ENCODE measurements around the gene IZUMO1.
A peak's percentile ranks its signal among the peaks of the same experiment; 100 is the strongest.

Gene IZUMO1

DNA sequence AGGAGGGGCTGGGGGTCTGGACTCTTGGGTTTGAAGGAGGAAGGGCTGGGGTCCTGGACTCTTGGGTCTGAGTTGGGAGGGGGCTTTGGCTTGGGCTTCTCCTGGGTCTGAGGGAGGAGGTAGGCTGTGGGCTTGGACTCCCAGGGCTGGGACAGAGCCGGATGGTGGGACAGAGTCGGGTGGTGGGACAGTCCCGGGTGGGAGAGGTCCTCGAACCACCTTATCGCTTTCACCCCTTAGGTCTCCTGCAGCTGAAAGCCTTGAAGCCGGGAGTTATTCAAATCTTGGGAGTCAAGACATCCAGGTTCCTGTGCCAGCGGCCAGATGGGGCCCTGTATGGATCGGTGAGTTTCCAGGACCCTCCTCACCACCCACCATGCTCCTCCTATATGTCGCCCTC, 10.0 kb upstream of the IZUMO1 start:
- DNase-seq = no peak

DNA sequence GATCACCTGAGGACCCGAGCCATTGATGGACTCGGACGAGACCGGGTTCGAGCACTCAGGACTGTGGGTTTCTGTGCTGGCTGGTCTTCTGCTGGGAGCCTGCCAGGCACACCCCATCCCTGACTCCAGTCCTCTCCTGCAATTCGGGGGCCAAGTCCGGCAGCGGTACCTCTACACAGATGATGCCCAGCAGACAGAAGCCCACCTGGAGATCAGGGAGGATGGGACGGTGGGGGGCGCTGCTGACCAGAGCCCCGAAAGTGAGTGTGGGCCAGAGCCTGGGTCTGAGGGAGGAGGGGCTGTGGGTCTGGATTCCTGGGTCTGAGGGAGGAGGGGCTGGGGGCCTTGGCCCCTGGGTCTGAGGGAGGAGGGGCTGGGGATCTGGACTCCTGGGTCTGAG, 9.5 kb upstream of the IZUMO1 start:
- DNase-seq = no peak

GRCh38 chr19:48755787-48756186, 9.1 kb upstream of the IZUMO1 start:
- no peak for DNase-seq

- no peak for DNase-seq
Observed at GRCh38 chr19:48755084-48755641, 8.5 kb upstream of the IZUMO1 start, which contains the start of gene FGF21. TSS of gene FGF21 (plus strand) at chr19:48755524. CDS start at chr19:48756237, 713 bp downstream.

DNA sequence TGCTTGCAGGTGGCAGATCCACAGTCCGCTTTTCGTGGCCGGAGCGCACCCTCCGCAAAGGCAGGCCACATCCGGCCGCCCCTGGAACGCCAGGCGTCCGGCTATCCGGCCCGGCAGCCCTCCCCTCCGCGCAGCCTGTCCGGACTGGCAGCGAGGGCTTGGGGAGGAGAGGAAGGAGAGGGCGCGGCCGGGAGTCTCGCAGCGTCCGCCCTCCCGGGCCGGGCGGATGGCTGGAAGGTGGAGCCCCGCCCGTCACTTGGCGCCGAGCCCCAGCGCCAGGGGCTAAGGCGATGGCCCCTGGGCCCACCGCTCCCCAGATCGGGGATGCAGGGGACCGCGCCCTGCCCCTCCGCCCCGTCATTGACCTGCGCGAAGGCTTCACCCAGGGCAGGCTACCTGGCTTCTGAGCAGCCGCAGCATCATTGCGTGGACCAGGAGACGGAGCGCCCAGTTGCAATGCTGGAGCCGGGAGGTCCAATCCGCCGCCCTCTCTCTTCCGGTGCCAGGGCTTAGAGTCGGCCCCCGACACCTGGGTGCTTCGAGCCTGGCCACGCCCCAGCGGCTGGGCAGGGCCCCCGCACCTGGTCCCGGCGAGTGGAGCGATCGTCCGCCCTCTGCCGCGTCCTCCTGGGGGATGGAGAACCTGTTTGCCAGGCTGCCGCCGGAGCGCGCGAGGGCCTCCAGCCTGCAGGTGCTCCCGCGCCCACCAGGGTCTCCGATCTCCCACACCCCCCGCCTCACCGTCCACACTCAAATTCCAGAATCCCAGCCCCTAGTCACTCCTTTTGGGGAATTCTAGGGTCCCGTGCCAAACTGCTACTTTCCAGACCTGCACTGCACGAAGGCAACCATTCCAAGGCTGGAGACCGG, 6.0 kb upstream of the IZUMO1 start, which contains the start of gene FUT1:
Gene FUT1, minus strand, starts transcription at position 146 of the 870 bp plus-strand sequence. CDS start 1,360 bp downstream, outside the sequence.
- DNase-seq = peak; percentile 56

DNA sequence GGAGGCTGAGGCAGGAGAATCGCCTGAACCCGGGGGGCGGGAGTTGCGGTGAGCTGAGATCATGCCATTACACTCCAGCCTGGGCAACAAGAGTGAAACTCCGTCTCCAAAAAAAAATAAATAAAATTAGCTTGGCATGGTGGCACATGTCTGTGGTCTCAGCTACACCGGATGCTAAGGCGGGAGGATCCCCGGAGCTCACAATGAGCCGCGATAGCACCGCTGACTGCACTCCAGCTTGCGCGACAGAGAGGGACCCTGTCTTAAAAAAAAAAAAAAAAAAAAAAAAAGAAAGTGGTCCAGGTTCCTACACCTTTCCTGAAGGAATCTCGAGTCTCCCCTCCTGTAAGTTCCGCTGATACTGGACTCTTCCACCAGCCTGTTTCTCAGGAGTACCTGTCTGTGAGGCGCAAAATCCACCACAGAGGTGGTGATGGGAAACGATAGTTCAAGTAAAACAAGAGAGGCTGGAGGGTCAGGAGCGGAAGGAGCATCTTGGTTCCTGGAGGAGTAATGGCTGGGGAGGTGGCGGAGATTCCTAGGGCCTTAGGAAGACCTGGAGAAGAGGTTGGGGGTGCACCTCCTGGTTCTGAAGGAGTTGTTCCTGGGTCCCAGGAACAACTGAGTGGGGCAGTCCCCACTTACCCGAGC, 5.3 kb upstream of the IZUMO1 start:
- no peak for DNase-seq

DNA sequence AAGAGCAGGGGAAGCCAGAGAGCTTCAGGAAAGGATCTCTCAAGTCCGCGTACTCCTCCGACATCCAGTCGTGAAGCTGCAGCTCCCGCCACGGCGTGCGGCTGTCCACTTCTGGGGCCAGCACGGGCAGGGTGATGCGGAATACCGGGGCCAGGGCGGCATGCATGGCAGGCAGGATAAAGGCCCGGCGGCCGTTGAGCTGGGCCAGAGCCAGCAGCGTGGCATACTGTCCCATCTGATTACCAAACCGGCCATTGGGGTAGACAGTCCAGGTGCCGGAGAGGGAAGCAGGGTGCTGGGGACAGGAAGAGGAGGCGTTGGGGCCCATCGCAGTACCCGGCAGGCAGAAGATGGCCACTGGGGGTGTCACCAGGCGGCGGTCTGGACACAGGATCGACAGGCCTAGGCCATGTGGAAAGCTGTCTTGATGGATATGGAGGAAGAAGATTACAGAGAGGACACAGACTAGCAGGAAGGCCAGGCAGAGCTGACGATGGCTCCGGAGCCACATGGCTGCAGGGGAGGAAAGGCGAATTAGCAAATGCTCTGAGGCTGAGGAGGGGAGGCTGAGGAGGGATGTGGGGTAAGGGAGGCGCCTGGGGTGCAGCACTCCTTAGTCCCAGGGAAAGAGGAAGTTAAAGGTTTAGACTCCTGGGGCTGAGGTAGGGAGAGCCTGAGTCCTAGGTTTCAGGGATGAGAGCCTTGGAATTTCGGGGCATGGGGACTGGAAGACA, 4.2 kb upstream of the IZUMO1 start:
- no peak for DNase-seq

- no peak for DNase-seq
Observed at GRCh38 chr19:48750351-48750750, 3.6 kb upstream of the IZUMO1 start.

DNA sequence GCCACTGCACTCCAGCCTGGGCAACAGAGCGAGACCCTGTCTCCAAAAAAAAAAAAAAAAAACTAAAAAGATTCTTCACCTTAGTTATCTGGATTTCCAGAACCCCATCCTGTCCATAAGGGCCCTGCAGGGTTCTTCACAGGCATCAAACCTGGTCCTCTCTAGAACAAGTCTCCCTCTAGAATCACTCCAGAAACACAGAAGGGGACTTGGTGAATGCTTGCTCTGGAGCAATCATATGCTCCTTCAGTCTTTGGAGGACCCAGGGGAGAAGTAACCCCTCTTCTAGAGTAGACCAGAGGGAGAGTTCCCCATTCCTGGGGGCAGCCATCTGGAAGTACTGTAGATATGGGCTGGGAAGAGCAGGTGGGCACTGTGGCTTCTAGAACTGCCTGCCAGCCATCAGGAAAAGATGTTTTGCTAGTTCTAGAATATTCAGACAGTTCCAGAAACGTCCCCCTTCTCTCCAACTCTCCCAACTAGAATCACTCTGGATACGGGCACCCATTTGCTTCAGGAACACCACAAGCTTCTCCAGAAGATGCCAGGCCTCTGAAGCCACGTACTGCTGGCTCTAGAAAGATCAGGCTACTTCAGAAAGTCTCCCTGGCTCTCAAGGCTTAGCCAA, 3.0 kb upstream of the IZUMO1 start:
- DNase-seq = no peak

GRCh38 chr19:48746110-48746509, 599 bp downstream of the IZUMO1 start:
- no peak for DNase-seq

GRCh38 chr19:48745208-48745995, 1.3 kb downstream of the IZUMO1 start:
- no peak for DNase-seq

GRCh38 chr19:48742096-48742495, 4.6 kb downstream of the IZUMO1 start:
- no peak for DNase-seq

DNA sequence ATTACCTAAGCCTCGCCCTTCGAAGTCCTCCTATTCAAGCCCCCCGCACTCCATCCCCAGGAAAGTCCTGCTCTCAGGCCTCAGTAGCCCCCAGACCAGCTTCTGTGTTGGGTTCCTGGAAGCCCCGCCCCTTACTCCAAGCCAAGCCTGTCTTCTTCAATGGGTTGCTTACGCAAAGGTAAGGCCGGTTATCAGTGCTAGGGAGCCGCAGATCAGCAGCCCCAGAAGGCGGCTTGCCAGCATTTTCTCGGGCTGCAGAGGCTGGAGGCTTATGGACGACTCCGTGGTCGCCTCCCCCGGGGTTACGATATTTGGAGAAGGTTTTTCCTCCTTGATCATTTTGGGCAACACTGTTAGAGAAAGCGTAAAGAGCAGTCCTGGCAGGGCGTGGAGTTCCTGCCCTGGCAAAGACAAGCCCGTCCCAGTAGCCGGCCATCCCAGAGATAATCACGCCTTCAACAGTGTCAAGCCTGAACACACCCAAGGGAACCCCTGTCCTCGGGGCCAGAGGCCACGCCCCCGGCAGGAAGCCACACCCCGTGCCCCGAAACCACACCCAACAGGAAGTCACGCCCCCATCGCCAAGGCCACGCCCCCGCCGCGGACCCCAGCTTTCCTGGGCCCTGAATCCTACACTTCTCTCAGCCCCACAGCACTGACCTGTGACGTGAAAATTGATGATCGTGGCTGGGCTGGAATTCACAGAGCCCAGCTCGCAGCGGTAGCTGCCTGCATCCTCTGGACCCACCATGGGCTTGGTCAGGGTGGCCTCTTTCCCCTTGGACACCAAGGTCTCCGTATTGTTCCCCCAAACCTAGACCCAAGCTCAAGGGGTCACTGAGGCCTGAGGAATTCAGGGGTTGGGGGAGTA, 5.3 kb downstream of the IZUMO1 start:
- no peak for DNase-seq

DNA sequence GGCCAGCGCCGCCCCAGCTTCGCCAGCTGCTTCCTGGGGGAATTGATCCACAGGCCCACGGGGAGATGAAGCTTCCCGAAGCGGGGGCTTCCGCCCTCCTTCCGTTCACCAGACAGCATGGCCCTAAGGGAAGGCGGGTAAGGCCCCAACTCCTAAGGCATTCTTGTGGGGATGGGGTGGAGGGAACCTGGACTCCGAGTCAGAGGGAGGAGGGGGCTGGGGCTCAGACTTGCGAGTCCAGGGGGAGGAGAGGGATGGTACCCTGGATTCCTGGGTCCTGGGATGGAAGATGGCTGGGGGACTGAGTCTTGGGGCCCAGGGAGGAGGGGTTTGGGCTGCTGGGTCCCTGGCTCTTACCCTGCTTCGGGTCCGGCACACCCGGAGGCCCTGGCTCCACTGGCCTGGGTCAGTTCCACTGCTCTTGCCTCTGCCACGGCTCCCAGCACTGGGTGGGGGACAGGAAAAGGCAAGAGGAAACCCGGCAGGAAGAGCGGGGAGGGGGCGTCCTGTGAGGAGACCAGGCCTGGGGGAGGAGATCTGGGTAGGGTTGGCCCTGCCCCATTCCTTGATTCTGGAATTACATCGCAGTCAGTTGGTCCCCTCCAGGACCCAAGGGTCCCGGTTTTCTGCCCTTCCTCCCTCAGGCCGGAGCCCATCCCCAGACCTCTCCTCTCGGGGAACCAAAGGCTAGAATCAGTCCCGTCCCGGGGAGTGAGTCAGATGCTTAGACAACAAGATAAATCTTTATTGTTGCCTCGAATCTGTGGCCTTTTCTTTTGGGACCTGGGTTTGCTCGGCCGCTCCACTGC, 6.3 kb downstream of the IZUMO1 start, which contains the start of gene RASIP1:
Gene RASIP1, minus strand, starts transcription at position 447 of the 809 bp plus-strand sequence. Its CDS starts 328 bp downstream, at position 119.
- DNase-seq = no peak

GRCh38 chr19:48739404-48740163, 7.1 kb downstream of the IZUMO1 start:
- DNase-seq = no peak

- peak; percentile 97 for DNase-seq
Observed at GRCh38 chr19:48738557-48739403, 7.9 kb downstream of the IZUMO1 start.

DNA sequence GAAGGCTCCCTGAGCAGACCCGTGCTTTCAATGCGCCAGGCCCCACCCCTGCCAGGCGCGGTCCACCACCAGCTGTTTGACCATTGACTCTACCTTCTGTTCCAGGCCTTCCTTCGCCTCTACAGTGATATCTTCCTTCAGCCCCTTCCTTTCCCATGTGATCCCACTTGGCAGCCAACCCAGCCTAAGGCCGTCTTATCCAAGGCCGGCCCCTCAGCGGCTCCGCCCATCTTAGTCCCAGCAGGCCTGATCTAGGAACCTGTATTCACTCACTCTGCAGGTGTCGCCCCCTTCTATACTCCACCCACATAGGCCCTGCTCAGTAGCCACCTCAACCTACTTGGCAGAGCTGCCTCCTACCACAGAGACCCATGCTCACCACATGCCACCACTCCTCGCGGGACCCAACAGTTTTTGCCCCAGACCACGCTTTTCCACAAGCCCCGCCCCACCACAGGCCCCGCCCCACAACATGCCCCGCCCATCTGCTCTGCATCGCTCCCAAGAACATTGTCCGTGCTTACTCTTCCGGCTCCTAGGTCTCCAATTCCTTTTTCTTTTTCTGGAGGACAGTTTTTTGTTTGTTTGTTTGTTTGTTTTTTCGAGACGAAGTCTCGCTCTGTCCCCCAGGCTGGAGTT, 9.2 kb downstream of the IZUMO1 start:
- DNase-seq = no peak

Measured in left hindlimb (tissue), 1 donor.